Endothelial cell (in vitro differentiated cells): ENCODE data around the gene SMIM7. TPM values are rescaled to one million over a fixed set of nuclear protein-coding genes. Genes with fewer than 3 reads are reported as not detected.
"Not testable (repeated sequence)": the region's sequence is repeated elsewhere in the genome, so short reads cannot be mapped to it uniquely, and the experiment has no call there.

Source experiments
- DNase-seq: peaks from one replicate; pipeline ENCODE4 v3.0.0; 2021; ENCODE audit warnings: low spot score
- H3K27ac Mint-ChIP-seq: one replicate; pipeline ENCODE4 v1.8.0; 2021; ENCODE audit warnings: mixed read lengths, inconsistent platforms; ENCODE audit not compliant: unreplicated experiment
- H3K27me3 Mint-ChIP-seq: one replicate; pipeline ENCODE4 v1.8.0; 2021; ENCODE audit warnings: mild to moderate bottlenecking, moderate library complexity, mixed read lengths, inconsistent platforms; ENCODE audit not compliant: unreplicated experiment
- H3K36me3 Mint-ChIP-seq: one replicate; pipeline ENCODE4 v1.8.0; 2021; ENCODE audit warnings: mild to moderate bottlenecking, low read depth, mixed read lengths, inconsistent platforms; ENCODE audit not compliant: unreplicated experiment
- H3K4me1 Mint-ChIP-seq: one replicate; pipeline ENCODE4 v1.8.0; 2021; ENCODE audit warnings: mild to moderate bottlenecking, mixed read lengths, inconsistent platforms; ENCODE audit not compliant: unreplicated experiment
- H3K4me3 Mint-ChIP-seq: one replicate; pipeline ENCODE4 v1.8.0; 2021; ENCODE audit warnings: mild to moderate bottlenecking, mixed read lengths, inconsistent platforms; ENCODE audit not compliant: unreplicated experiment
- H3K9me3 Mint-ChIP-seq: one replicate; pipeline ENCODE4 v1.8.0; 2021; ENCODE audit warnings: mixed read lengths, inconsistent platforms; ENCODE audit not compliant: unreplicated experiment
- total RNA-seq: library from RNA; stranded (reverse); fragmentation: NEBNext Ultra II Directional; extraction: Animal tissue kit (Norgen Biotek cat#: 25700); gene quantifications from one replicate; pipeline ENCODE4 v1.2.1, GENCODE V29; 2021; ENCODE audit not compliant: unreplicated experiment
- TF ChIP-seq, protein P1 (sequence below): fragments of 200-600 bp; sonication (generic); IDR thresholded peaks from one replicate; pipeline ENCODE4 v1.5.0; 2021; ENCODE audit warnings: antibody characterized with exemption; ENCODE audit not compliant: unreplicated experiment

Gene SMIM7
- total RNA-seq, 1 donor from 2014 or later, result 53.2 TPM

DNA sequence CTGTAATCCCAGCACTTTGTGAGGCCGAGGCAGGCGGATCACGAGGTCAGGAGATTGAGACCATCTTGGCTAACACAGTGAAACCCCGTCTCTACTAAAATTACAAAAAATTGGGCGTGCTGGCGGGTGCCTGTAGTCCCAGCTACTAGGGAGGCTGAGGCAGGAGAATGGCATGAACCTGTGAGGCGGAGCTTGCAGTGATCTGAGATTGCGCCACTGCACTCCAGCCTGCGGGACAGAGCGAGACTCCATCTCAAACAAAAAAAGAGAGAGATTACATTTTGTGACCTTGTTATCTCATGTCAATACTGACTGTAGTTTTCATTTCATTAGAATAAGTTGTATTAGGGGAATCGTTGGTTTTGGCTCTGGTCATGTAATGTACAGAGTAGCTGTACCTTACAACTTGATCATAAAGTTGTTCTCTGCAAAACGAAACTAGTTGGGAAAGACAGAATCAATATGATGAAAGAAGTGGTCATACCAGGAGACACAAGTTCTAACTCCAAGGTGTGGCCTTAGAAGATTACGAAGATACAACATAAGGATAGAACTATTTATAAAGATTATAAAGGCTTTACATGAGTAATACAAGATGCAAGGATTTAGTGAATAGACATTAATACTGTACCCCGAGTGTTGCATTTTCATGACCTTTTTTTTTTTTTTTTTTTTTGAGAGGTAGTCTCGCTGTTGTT, 16.3 kb upstream of the SMIM7 start:
- no peaks in the 10 kb centered on the region for H3K4me1 Mint-ChIP-seq
- TF ChIP-seq, protein P1, sequence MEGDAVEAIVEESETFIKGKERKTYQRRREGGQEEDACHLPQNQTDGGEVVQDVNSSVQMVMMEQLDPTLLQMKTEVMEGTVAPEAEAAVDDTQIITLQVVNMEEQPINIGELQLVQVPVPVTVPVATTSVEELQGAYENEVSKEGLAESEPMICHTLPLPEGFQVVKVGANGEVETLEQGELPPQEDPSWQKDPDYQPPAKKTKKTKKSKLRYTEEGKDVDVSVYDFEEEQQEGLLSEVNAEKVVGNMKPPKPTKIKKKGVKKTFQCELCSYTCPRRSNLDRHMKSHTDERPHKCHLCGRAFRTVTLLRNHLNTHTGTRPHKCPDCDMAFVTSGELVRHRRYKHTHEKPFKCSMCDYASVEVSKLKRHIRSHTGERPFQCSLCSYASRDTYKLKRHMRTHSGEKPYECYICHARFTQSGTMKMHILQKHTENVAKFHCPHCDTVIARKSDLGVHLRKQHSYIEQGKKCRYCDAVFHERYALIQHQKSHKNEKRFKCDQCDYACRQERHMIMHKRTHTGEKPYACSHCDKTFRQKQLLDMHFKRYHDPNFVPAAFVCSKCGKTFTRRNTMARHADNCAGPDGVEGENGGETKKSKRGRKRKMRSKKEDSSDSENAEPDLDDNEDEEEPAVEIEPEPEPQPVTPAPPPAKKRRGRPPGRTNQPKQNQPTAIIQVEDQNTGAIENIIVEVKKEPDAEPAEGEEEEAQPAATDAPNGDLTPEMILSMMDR, result no peak
- peaks cover 3% of the 10 kb centered on the region for H3K36me3 Mint-ChIP-seq
- H3K27ac Mint-ChIP-seq, result no peak overlapping the region
- H3K4me3 Mint-ChIP-seq, result no peak overlapping the region
- no peaks in the 10 kb centered on the region for H3K9me3 Mint-ChIP-seq
- no peak for DNase-seq
- peaks cover 5% of the 10 kb centered on the region for H3K27me3 Mint-ChIP-seq

DNA sequence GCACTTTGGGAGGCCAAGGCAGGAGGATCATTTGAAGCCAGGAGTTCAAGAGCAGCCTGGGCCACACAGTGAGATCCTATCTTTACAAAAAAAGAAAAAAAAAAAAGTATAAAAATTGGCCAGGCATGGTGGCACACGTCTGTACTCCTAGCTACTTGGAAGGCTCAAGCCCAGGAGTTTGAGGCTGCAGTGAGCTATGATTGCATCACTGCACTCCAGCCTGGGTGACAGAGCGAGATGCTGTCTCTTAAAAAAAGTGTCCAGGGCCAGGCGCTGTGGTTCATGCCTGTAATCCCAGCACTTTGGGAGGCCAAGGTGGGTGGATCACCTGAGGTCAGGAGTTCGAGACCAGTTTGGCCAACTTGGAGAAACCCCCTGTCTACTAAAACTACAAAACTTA, 13.9 kb upstream of the SMIM7 start:
- not testable (repeated sequence) for H3K9me3 Mint-ChIP-seq, H3K27ac Mint-ChIP-seq, H3K27me3 Mint-ChIP-seq, H3K4me1 Mint-ChIP-seq, DNase-seq, H3K4me3 Mint-ChIP-seq, H3K36me3 Mint-ChIP-seq

DNA sequence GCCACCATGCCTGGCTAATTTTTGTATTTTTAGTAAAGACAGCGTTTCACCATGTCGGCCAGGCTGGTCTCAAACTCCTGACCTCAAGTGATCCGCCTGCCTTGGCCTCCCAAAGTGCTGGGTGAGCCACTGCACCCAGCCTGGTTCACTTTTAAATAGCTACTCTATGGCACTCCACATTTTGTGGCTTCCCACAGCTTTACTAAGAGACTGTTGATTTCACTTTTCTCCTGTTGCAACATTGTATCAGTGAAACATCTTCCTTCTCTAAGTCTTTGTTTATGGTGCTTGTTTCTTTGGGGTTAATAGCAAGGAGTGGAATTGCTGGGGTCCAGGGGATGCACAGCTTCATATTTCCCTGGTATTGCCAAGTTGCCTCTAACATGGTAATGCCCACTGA, 13.3 kb upstream of the SMIM7 start:
- no peak overlapping the region for H3K27ac Mint-ChIP-seq
- no peak for DNase-seq
- no peaks in the 10 kb centered on the region for H3K4me1 Mint-ChIP-seq
- H3K4me3 Mint-ChIP-seq, result no peak overlapping the region
- H3K36me3 Mint-ChIP-seq, result no peaks in the 10 kb centered on the region
- peaks cover 3% of the 10 kb centered on the region for H3K27me3 Mint-ChIP-seq
- TF ChIP-seq, protein P1, result no peak
- H3K9me3 Mint-ChIP-seq, result no peaks in the 10 kb centered on the region

DNA sequence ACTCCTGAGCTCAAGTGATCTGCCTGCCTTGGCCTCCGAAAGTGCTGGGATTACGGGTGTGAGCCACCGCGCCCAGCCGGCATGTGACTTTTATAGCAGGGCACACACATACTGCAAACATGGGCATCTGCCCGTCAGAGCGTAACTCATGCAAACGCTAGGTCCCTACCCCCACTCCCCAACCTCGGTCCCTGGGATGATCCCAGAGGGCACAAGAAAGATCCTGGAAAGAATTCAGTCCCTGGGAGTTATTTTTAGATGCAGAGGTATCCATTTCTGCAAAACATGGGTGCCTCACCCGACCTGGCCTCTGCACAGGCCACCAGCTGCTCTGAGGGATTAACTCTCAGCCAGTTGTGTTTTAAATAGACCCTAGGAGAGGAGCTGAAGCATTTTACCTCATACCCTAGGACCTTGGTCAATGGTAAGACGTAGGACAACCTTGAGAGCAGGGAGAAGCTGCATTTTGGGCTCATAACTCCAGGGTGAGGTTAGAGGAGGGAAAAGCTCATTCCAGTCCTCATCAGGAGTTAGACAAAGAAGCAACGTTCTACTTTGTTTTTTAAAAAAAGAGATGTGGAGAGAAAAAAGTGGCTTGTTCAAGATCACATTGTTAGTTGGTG, 11.8 kb upstream of the SMIM7 start:
- Mint-ChIP-seq H3K27ac (no peak overlapping the region), H3K27me3 (peaks cover 3% of the 10 kb centered on the region), H3K9me3 (no peaks in the 10 kb centered on the region), H3K4me1 (no peaks in the 10 kb centered on the region), H3K36me3 (no peaks in the 10 kb centered on the region), H3K4me3 (no peak overlapping the region)
- TF ChIP-seq, protein P1, result no peak
- DNase-seq, result no peak

DNA sequence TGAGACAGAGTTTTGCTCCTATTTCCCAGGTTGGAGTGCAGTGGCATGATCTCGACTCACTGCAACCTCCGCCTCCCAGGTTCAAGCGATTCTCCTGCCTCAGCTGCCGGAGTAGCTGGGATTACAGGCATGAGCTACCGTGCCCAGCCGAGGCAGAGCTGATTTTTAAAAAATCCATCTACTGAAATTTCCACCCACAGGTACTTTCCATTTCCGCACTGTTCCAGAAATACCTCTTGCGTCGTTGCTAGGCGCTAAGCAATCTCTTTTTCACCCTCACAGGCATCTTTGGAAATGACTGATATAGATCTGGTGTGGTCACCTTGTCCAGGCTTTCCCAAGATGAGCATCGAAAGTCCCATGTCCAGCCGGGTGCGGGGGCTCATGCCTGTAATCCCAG, 10.3 kb upstream of the SMIM7 start:
- Mint-ChIP-seq H3K27me3 (peaks cover 3% of the 10 kb centered on the region), H3K4me3 (no peak overlapping the region), H3K9me3 (no peaks in the 10 kb centered on the region), H3K4me1 (no peaks in the 10 kb centered on the region), H3K27ac (no peak overlapping the region), H3K36me3 (no peaks in the 10 kb centered on the region)
- DNase-seq, result no peak
- TF ChIP-seq, protein P1, result no peak

DNA sequence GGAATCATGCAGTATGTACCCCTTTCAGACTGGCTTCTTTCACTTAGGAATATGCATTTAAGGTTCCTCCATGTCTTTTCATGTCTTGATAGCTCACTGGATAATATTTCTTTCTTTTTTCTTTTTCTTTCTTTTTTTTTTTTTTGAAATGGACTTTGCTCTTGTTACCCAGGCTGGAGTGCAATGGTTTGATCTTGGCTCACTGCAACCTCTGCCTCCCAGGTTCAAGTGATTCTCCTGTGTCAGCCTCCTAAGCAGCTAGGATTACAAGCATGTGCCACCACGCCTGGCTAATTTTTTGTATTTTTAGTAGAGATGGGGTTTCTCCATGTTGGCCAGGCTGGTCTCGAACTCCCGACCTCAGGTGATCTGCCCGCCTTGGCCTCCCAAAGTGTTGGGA, 8.8 kb upstream of the SMIM7 start:
- H3K9me3 Mint-ChIP-seq, DNase-seq, H3K27me3 Mint-ChIP-seq, H3K4me3 Mint-ChIP-seq, H3K36me3 Mint-ChIP-seq, H3K27ac Mint-ChIP-seq, H3K4me1 Mint-ChIP-seq: not testable (repeated sequence)
